IMR-90 (cell line): Measurements from ENCODE around the gene RUNDC3A. TPM values are rescaled to one million over a fixed set of nuclear protein-coding genes. Genes with fewer than 3 reads are reported as not detected.

Experiments used
- ATAC-seq: fragments of 200-7000 bp; cut with Tn5 transposase; 2 replicates; pipeline ENCODE4 v1.9.1; 2020; ENCODE audit warnings: low read depth, mild to moderate bottlenecking, moderate library complexity
- BruUV-seq: library from RNA; stranded (reverse); fragments of 400-500 nt; replicated peaks from 2 replicates; lab custom pipeline; 2021; lab: Mats Ljungman, UMichigan
- CTCF ChIA-PET: fragments of 300-600 bp; formaldehyde crosslinking; extraction: SDS; loops from one replicate; lab custom pipeline; 2021; ENCODE audit warnings: antibody characterized with exemption; lab: Yijun Ruan, JAX
- POLR2A ChIA-PET: fragments of 300-600 bp; sonication (Branson Sonifier 250); formaldehyde crosslinking; loops from one replicate; lab custom pipeline; 2022; ENCODE audit warnings: antibody characterized with exemption; ENCODE audit not compliant: unreplicated experiment; lab: Charles Lee
- DNase-seq: peaks from one replicate; pipeline ENCODE4 v3.0.0; 2013
- H2AFZ ChIP-seq: replicated peaks from 2 replicates; pipeline ENCODE3; 2013; ENCODE audit warnings: low read length, mild to moderate bottlenecking; ENCODE audit not compliant: poor library complexity
- H2AK5ac ChIP-seq: 2 replicates; pipeline ENCODE4 v1.6.1; 2013; ENCODE audit warnings: low read depth, low read length, inconsistent platforms
- H2AK9ac ChIP-seq: replicated peaks from 2 replicates; pipeline ENCODE3; 2013; ENCODE audit warnings: mild to moderate bottlenecking, low read depth, low read length, moderate library complexity; ENCODE audit not compliant: poor library complexity
- H2BK120ac ChIP-seq: 2 replicates; pipeline ENCODE4 v1.6.1; 2013; ENCODE audit warnings: low read depth, low read length, inconsistent platforms
- H2BK15ac ChIP-seq: 3 replicates; pipeline ENCODE4 v1.6.1; 2013; ENCODE audit warnings: low read depth, low read length, inconsistent platforms
- H2BK20ac ChIP-seq: 2 replicates; pipeline ENCODE4 v1.6.1; 2013; ENCODE audit warnings: low read depth, mild to moderate bottlenecking, inconsistent platforms, low read length, moderate library complexity
- H2BK5ac ChIP-seq: 2 replicates; pipeline ENCODE4 v1.6.1; 2013; ENCODE audit warnings: mild to moderate bottlenecking, low read depth, low read length, inconsistent platforms; ENCODE audit not compliant: poor library complexity, severe bottlenecking
- H3K14ac ChIP-seq: replicated peaks from 2 replicates; pipeline ENCODE4 v1.6.1; 2013; ENCODE audit warnings: low read depth, low read length, inconsistent platforms
- H3K18ac ChIP-seq: 2 replicates; pipeline ENCODE4 v1.6.1; 2013; ENCODE audit warnings: low read depth, low read length, control low read depth
- H3K23ac ChIP-seq: 2 replicates; pipeline ENCODE4 v1.6.1; 2013; ENCODE audit warnings: low read depth, low read length, inconsistent platforms
- H3K27ac ChIP-seq: 2 replicates; pipeline ENCODE4 v1.5.1; 2013; ENCODE audit warnings: mild to moderate bottlenecking, control low read depth, low read length; ENCODE audit not compliant: insufficient read depth
- H3K27me3 ChIP-seq: 2 replicates; pipeline ENCODE4 v1.6.1; 2013; ENCODE audit warnings: low read length; ENCODE audit not compliant: control insufficient read depth, insufficient read depth
- H3K36me3 ChIP-seq: 2 replicates; pipeline ENCODE4 v1.6.1; 2013; ENCODE audit warnings: low read length, mixed read lengths; ENCODE audit not compliant: control insufficient read depth, insufficient read depth
- H3K4ac ChIP-seq: 2 replicates; pipeline ENCODE4 v1.6.1; 2013; ENCODE audit warnings: low read depth, low read length, inconsistent platforms
- H3K4me1 ChIP-seq: 2 replicates; pipeline ENCODE4 v1.6.1; 2013; ENCODE audit warnings: low read length, mixed read lengths; ENCODE audit not compliant: control insufficient read depth, insufficient read depth
- H3K4me2 ChIP-seq: 2 replicates; pipeline ENCODE4 v1.6.1; 2013; ENCODE audit warnings: low read depth, mild to moderate bottlenecking, control low read depth, low read length, moderate library complexity
- H3K4me3 ChIP-seq: 2 replicates; pipeline ENCODE4 v1.5.1; 2013; ENCODE audit warnings: low read depth, mild to moderate bottlenecking, control low read depth, low read length, moderate library complexity; ENCODE audit not compliant: insufficient read depth
- H3K56ac ChIP-seq: 2 replicates; pipeline ENCODE4 v1.6.1; 2013; ENCODE audit warnings: low read length, inconsistent platforms; ENCODE audit not compliant: insufficient read depth; ENCODE audit errors: extremely low read depth
- H3K79me1 ChIP-seq, 2 experiments: 2 replicates each; pipeline ENCODE4 v1.6.1; 2013; ENCODE audit warnings: low read length in 2 of 2, inconsistent platforms in 1 of 2, low read depth in 1 of 2
- H3K9ac ChIP-seq: 2 replicates; pipeline ENCODE4 v1.6.1; 2013; ENCODE audit warnings: low read depth, low read length, control low read depth
- H3K9me1 ChIP-seq: 2 replicates; pipeline ENCODE4 v1.6.1; 2013; ENCODE audit warnings: low read length, inconsistent platforms; ENCODE audit not compliant: insufficient read depth
- H3K9me3 ChIP-seq: 2 replicates; pipeline ENCODE4 v1.6.1; 2013; ENCODE audit warnings: low read length; ENCODE audit not compliant: control insufficient read depth, insufficient read depth
- H4K20me1 ChIP-seq: 2 replicates; pipeline ENCODE4 v1.6.1; 2013; ENCODE audit warnings: low read length, inconsistent platforms; ENCODE audit not compliant: insufficient read depth
- H4K5ac ChIP-seq: 2 replicates; pipeline ENCODE4 v1.6.1; 2013; ENCODE audit warnings: mild to moderate bottlenecking, low read depth, low read length, control low read depth
- H4K8ac ChIP-seq, 2 experiments: 2 replicates each; pipeline ENCODE4 v1.6.1; 2013; ENCODE audit warnings: low read depth in 2 of 2, low read length in 2 of 2, control low read depth in 1 of 2, inconsistent platforms in 1 of 2
- H4K91ac ChIP-seq: 2 replicates; pipeline ENCODE4 v1.6.1; 2013; ENCODE audit warnings: low read depth, low read length, inconsistent platforms; ENCODE audit not compliant: insufficient read depth
- BHLHE40 ChIP-seq: fragments of 150-350 bp; IDR thresholded peaks from 2 replicates; pipeline ENCODE4 v1.6.1; 2016; ENCODE audit warnings: mild to moderate bottlenecking, low read depth, low read length
- CEBPB ChIP-seq: IDR thresholded peaks from 2 replicates; pipeline ENCODE4 v1.6.1; 2012; ENCODE audit warnings: low read depth, low read length, improper control_type of control experiment
- CHD1 ChIP-seq: IDR thresholded peaks from 2 replicates; pipeline ENCODE4 v1.6.1; 2012; ENCODE audit warnings: low read depth, low read length, improper control_type of control experiment
- MAZ ChIP-seq: IDR thresholded peaks from 2 replicates; pipeline ENCODE4 v1.6.1; 2012; ENCODE audit warnings: low read depth, mild to moderate bottlenecking, low read length, improper control_type of control experiment, moderate library complexity, borderline replicate concordance
- MXI1 ChIP-seq: IDR thresholded peaks from 2 replicates; pipeline ENCODE4 v1.6.1; 2012; ENCODE audit warnings: low read depth, mild to moderate bottlenecking, low read length, moderate library complexity, borderline replicate concordance
- NFE2L2 ChIP-seq: fragments of 150-350 bp; IDR thresholded peaks from 2 replicates; pipeline ENCODE4 v1.6.1; 2016; ENCODE audit warnings: low read depth, mild to moderate bottlenecking, low read length
- POLR2A ChIP-seq: IDR thresholded peaks from 2 replicates; pipeline ENCODE4 v1.6.1; 2012; ENCODE audit warnings: mild to moderate bottlenecking, low read depth, low read length
- RAD21 ChIP-seq: IDR thresholded peaks from 2 replicates; pipeline ENCODE4 v1.6.1; 2012; ENCODE audit warnings: low read length, improper control_type of control experiment
- RFX5 ChIP-seq: IDR thresholded peaks from 2 replicates; pipeline ENCODE4 v1.8.0; 2012; ENCODE audit warnings: low read depth, mild to moderate bottlenecking, low read length, moderate library complexity
- SMC3 ChIP-seq: fragments of 150-350 bp; IDR thresholded peaks from 2 replicates; pipeline ENCODE4 v1.6.1; 2016; ENCODE audit warnings: low read depth, mild to moderate bottlenecking, antibody characterized with exemption, low read length, moderate library complexity
- WGBS, 2 experiments: methylation state at CpG; one replicate each; pipeline versions ENCODE4 v1.1.5 to v1.1.7; 2013; ENCODE audit warnings: missing lambda C conversion rate in 2 of 2; ENCODE audit not compliant: insufficient read length in 1 of 2; ENCODE audit errors: extremely low coverage in 2 of 2; 5-methylcytosine and 5-hydroxymethylcytosine counted together
- dilution Hi-C: fragments of 300-500 bp; cut with HindIII; formaldehyde crosslinking; loops from one replicate; pipeline ENCODE4 v1.14.3; 2018; ENCODE audit warnings: low sequenced_read_pairs; ENCODE audit not compliant: unreplicated experiment
- in situ Hi-C: fragments of 300-500 bp; cut with MboI; formaldehyde crosslinking; loops from 3 replicates; pipeline ENCODE4 v1.14.3; 2019; ENCODE audit warnings: low sequenced_read_pairs, inconsistent platforms, mixed read lengths
- intact Hi-C: fragments of 100-400 bp; cut with micrococcal nuclease; formaldehyde crosslinking; loops from 2 replicates; pipeline ENCODE4 v1.10.0; 2022
- polyA plus RNA-seq, 3 experiments: library from polyadenylated mRNA; depleted of rRNA; stranded (reverse); fragments of >200 nt; gene quantifications; 2 replicates each; pipeline ENCODE4 v1.2.3, GENCODE V29; 2012; ENCODE audit warnings: low replicate concordance in 1 of 3
- total RNA-seq: library from RNA; depleted of rRNA; stranded (reverse); fragments of >200 nt; gene quantifications from 2 replicates; pipeline ENCODE4 v1.2.3, GENCODE V29; 2012
- TF ChIP-seq, protein P1 (sequence below): fragments of 150-350 bp; IDR thresholded peaks from 2 replicates; pipeline ENCODE4 v1.6.1; 2017; ENCODE audit warnings: mild to moderate bottlenecking, antibody characterized with exemption, low read length, low read depth
- TF ChIP-seq, protein P2 (sequence below): fragments of 150-350 bp; IDR thresholded peaks from 2 replicates; pipeline ENCODE4 v1.6.1; 2016; ENCODE audit warnings: low read depth, mild to moderate bottlenecking, low read length, moderate library complexity, borderline replicate concordance
- TF ChIP-seq, protein P3 (sequence below): conservative IDR thresholded peaks from 2 replicates; pipeline ENCODE4 v1.5.1; 2012; ENCODE audit warnings: mild to moderate bottlenecking, low read depth, low read length, improper control_type of control experiment

RUNDC3A gene
- total and polyA plus RNA-seq, 2 of the 4 experiments (the other 2 are of a cell fraction): under 0.01 to 0.34 TPM

DNA sequence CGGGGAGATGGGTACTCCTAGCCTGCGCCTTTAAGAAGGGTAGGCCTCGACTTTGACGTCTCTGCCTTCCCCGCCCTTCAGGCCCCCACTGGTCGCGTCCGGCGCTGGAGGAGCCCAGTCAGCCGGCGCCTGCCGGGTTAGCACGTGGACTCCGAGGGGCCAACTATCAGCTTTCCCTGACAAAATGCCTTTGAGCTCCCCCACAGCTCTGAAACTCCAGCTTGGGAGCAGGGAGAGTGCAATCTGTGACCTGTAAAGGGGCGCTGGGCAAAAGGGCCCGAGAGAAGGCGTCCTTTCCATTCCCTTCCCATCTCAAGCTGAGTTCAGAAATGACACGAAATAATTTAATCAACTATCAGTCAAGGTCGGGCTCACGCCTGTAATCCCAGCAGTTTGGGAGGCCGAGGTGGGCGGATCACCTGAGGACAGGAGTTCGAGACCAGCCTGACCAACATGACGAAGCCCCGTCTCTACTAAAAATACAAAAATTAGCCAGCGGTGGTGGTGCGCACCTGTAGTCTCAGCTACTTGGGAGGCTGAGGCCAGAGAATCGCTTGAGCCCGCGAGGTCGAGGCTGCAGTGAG lies 18.6 kb downstream of the RUNDC3A start:
- H3K79me1 ChIP-seq: peaks cover 5 to 19% of the 10 kb centered on the region in 2 experiments; a peak in 3 of 4 replicates
- peak overlapping the region; percentile 38 to 80; a peak in 3 of 4 replicates for H4K8ac ChIP-seq
- H3K27me3 ChIP-seq: no peaks in the 10 kb centered on the region
- H3K18ac ChIP-seq: no peak overlapping the region
- no TSS peak for BruUV-seq
- no peak overlapping the region; the same call in 1 of the 2 replicates for H3K4me3 ChIP-seq
- H2AK5ac ChIP-seq: no peak overlapping the region
- H3K36me3 ChIP-seq: peaks cover 3% of the 10 kb centered on the region; the same call in 1 of the 2 replicates
- H3K9me1 ChIP-seq: peaks cover 11% of the 10 kb centered on the region
- ChIA-PET CTCF (interaction anchor here (1.2 kb wide), 1 partner anchor 19 kb away, joined by 3 read pairs; no protein-coding TSS in a partner anchor), POLR2A (interaction anchor here (0.6 to 1.0 kb wide), 4 partner anchors 10 to 114 kb away, joined by 3 to 11 read pairs (median 3); no protein-coding TSS in a partner anchor)
- TF ChIP-seq CHD1 (no peak), NFE2L2 (no peak), RFX5 (no peak), BHLHE40 (peak; percentile 90), POLR2A (no peak), CEBPB (no peak), RAD21 (no peak), MXI1 (peak; percentile 94), MAZ (peak; percentile 97), SMC3 (0 out of 2 replicates have a peak, but pooled peaks have one; percentile 9)
- TF ChIP-seq, protein P1, sequence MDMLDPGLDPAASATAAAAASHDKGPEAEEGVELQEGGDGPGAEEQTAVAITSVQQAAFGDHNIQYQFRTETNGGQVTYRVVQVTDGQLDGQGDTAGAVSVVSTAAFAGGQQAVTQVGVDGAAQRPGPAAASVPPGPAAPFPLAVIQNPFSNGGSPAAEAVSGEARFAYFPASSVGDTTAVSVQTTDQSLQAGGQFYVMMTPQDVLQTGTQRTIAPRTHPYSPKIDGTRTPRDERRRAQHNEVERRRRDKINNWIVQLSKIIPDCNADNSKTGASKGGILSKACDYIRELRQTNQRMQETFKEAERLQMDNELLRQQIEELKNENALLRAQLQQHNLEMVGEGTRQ: peak; percentile 87
- TF ChIP-seq, protein P2, sequence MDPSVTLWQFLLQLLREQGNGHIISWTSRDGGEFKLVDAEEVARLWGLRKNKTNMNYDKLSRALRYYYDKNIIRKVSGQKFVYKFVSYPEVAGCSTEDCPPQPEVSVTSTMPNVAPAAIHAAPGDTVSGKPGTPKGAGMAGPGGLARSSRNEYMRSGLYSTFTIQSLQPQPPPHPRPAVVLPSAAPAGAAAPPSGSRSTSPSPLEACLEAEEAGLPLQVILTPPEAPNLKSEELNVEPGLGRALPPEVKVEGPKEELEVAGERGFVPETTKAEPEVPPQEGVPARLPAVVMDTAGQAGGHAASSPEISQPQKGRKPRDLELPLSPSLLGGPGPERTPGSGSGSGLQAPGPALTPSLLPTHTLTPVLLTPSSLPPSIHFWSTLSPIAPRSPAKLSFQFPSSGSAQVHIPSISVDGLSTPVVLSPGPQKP: no peak
- TF ChIP-seq, protein P3, sequence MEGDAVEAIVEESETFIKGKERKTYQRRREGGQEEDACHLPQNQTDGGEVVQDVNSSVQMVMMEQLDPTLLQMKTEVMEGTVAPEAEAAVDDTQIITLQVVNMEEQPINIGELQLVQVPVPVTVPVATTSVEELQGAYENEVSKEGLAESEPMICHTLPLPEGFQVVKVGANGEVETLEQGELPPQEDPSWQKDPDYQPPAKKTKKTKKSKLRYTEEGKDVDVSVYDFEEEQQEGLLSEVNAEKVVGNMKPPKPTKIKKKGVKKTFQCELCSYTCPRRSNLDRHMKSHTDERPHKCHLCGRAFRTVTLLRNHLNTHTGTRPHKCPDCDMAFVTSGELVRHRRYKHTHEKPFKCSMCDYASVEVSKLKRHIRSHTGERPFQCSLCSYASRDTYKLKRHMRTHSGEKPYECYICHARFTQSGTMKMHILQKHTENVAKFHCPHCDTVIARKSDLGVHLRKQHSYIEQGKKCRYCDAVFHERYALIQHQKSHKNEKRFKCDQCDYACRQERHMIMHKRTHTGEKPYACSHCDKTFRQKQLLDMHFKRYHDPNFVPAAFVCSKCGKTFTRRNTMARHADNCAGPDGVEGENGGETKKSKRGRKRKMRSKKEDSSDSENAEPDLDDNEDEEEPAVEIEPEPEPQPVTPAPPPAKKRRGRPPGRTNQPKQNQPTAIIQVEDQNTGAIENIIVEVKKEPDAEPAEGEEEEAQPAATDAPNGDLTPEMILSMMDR: no peak
- H4K5ac ChIP-seq: peak overlapping the region; percentile 88
- H4K91ac ChIP-seq: no peak overlapping the region
- H2BK20ac ChIP-seq: no peak overlapping the region
- H3K27ac ChIP-seq: 0 out of 2 replicates have a peak overlapping the region, but pooled peaks have one; percentile 7
- intact Hi-C loops (loop anchor here (5.0 kb wide), 1 partner anchor 125 kb away; no protein-coding TSS in a partner anchor), dilution Hi-C loops (no loop called here), in situ Hi-C loops (loop anchor here (5.0 kb wide), 1 partner anchor 105 kb away; no protein-coding TSS in a partner anchor)
- peak overlapping the region; percentile 56 for H2AK9ac ChIP-seq
- no peak overlapping the region for H3K56ac ChIP-seq
- WGBS, 2 experiments: 0% methylated on average over 1 of the region's 31 CpGs; no CpG with 5 or more reads in 1 of the 2 experiments
- peak overlapping the region; percentile 87 for H2AFZ ChIP-seq
- no peak overlapping the region for H3K23ac ChIP-seq
- H2BK15ac ChIP-seq: no peak overlapping the region
- H4K20me1 ChIP-seq: peaks cover 7% of the 10 kb centered on the region
- H2BK120ac ChIP-seq: no peak overlapping the region
- DNase-seq: peak; percentile 97
- no peaks in the 10 kb centered on the region for H3K9me3 ChIP-seq
- peak overlapping the region; percentile 39 for H3K4ac ChIP-seq
- no peak overlapping the region for H3K14ac ChIP-seq
- H3K9ac ChIP-seq: peak overlapping the region; percentile 30; the same call in 1 of the 2 replicates
- peak overlapping the region; percentile 72 for H3K4me2 ChIP-seq
- H2BK5ac ChIP-seq: peak overlapping the region; percentile 22
- ATAC-seq: peak; percentile 70
- peaks cover 9% of the 10 kb centered on the region for H3K4me1 ChIP-seq
